MCF 10A (cell line): Measurements from ENCODE around the gene PRKN. TPM values are rescaled to one million over a fixed set of nuclear protein-coding genes. Genes with fewer than 3 reads are reported as not detected.

Experiments
- BruUV-seq: library from RNA; stranded (reverse); fragments of 400-500 nt; replicated peaks from 2 replicates; lab custom pipeline; 2021; lab: Mats Ljungman, UMichigan
- CTCF ChIA-PET: fragments of 300-600 bp; sonication (Branson Sonifier 250); formaldehyde crosslinking; extraction: SDS; loops from one replicate; lab custom pipeline; 2021; ENCODE audit warnings: antibody characterized with exemption, inconsistent platforms; lab: Yijun Ruan, JAX
- POLR2A ChIA-PET: fragments of 300-600, 350-650 bp; sonication (Branson Sonifier 250); formaldehyde crosslinking; extraction: SDS; loops from one replicate; lab custom pipeline; 2020; ENCODE audit warnings: antibody characterized with exemption, inconsistent platforms; lab: Yijun Ruan, JAX
- DNase-seq: peaks from one replicate; pipeline ENCODE4 v3.0.0-alpha.2; 2018; ENCODE audit not compliant: unreplicated experiment
- H3K27ac Mint-ChIP-seq: one replicate; pipeline ENCODE4 v1.8.0; 2022; ENCODE audit warnings: mild to moderate bottlenecking, low read depth, mixed read lengths; ENCODE audit not compliant: unreplicated experiment
- H3K27me3 Mint-ChIP-seq: one replicate; pipeline ENCODE4 v1.8.0; 2022; ENCODE audit warnings: mixed read lengths; ENCODE audit not compliant: insufficient read depth, unreplicated experiment
- H3K36me3 Mint-ChIP-seq: one replicate; pipeline ENCODE4 v1.8.0; 2022; ENCODE audit warnings: mild to moderate bottlenecking, moderate library complexity, mixed read lengths; ENCODE audit not compliant: insufficient read depth, unreplicated experiment
- H3K4me1 Mint-ChIP-seq: one replicate; pipeline ENCODE4 v1.8.0; 2022; ENCODE audit warnings: mixed read lengths; ENCODE audit not compliant: insufficient read depth, unreplicated experiment
- H3K4me3 Mint-ChIP-seq: one replicate; pipeline ENCODE4 v1.8.0; 2022; ENCODE audit warnings: mild to moderate bottlenecking, moderate library complexity, mixed read lengths; ENCODE audit not compliant: unreplicated experiment
- H3K9me3 Mint-ChIP-seq: one replicate; pipeline ENCODE4 v1.8.0; 2022; ENCODE audit warnings: mixed read lengths; ENCODE audit not compliant: unreplicated experiment
- intact Hi-C: fragments of 100-400 bp; cut with micrococcal nuclease; formaldehyde crosslinking; loops from 2 replicates; pipeline ENCODE4 v1.14.1; 2022
- total RNA-seq: library from RNA; stranded (reverse); gene quantifications from 2 replicates; pipeline ENCODE4 v1.2.3, GENCODE V29; 2022
- TF ChIP-seq, protein P1 (sequence below): fragments of 200-600 bp; IDR thresholded peaks from one replicate; pipeline ENCODE4 v1.8.0; 2022; ENCODE audit warnings: antibody characterized with exemption, mild to moderate bottlenecking; ENCODE audit not compliant: unreplicated experiment

PRKN gene
- total RNA-seq, 1 experiment from 2014 or later: 2.5 TPM

GRCh38 chr6:161413355-161413771 lies 1314.2 kb downstream of the PRKN start:
- no peak overlapping the region for H3K27ac Mint-ChIP-seq
- ChIA-PET POLR2A (interaction anchor here (0.9 to 1.0 kb wide), 2 partner anchors 16 to 25 kb away, joined by 3 read pairs; no protein-coding TSS in a partner anchor), CTCF (interaction anchor here (1.4 to 1.6 kb wide), 3 partner anchors 10 to 20 kb away, joined by 3 to 4 read pairs (median 4); no protein-coding TSS in a partner anchor)
- no peaks in the 10 kb centered on the region for H3K9me3 Mint-ChIP-seq
- intact Hi-C loops: no loop called here
- no TSS peak for BruUV-seq
- H3K4me3 Mint-ChIP-seq: no peak overlapping the region
- no peaks in the 10 kb centered on the region for H3K27me3 Mint-ChIP-seq
- no peaks in the 10 kb centered on the region for H3K4me1 Mint-ChIP-seq
- TF ChIP-seq, protein P1, sequence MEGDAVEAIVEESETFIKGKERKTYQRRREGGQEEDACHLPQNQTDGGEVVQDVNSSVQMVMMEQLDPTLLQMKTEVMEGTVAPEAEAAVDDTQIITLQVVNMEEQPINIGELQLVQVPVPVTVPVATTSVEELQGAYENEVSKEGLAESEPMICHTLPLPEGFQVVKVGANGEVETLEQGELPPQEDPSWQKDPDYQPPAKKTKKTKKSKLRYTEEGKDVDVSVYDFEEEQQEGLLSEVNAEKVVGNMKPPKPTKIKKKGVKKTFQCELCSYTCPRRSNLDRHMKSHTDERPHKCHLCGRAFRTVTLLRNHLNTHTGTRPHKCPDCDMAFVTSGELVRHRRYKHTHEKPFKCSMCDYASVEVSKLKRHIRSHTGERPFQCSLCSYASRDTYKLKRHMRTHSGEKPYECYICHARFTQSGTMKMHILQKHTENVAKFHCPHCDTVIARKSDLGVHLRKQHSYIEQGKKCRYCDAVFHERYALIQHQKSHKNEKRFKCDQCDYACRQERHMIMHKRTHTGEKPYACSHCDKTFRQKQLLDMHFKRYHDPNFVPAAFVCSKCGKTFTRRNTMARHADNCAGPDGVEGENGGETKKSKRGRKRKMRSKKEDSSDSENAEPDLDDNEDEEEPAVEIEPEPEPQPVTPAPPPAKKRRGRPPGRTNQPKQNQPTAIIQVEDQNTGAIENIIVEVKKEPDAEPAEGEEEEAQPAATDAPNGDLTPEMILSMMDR: no peak
- no peaks in the 10 kb centered on the region for H3K36me3 Mint-ChIP-seq
- DNase-seq: no peak

GRCh38 chr6:161412795-161413194 lies 1314.8 kb downstream of the PRKN start:
- intact Hi-C loops: no loop called here
- Mint-ChIP-seq H3K9me3 (no peaks in the 10 kb centered on the region), H3K36me3 (no peaks in the 10 kb centered on the region), H3K27me3 (no peaks in the 10 kb centered on the region), H3K27ac (no peak overlapping the region), H3K4me1 (peaks cover 3% of the 10 kb centered on the region), H3K4me3 (no peak overlapping the region)
- ChIA-PET CTCF (interaction anchor here (1.4 to 1.6 kb wide), 3 partner anchors 10 to 19 kb away, joined by 3 to 4 read pairs (median 4); no protein-coding TSS in a partner anchor), POLR2A (interaction anchor here (0.9 to 1.0 kb wide), 2 partner anchors 16 to 26 kb away, joined by 3 read pairs; no protein-coding TSS in a partner anchor)
- TF ChIP-seq, protein P1: no peak
- DNase-seq: no peak
- BruUV-seq: no TSS peak

DNA sequence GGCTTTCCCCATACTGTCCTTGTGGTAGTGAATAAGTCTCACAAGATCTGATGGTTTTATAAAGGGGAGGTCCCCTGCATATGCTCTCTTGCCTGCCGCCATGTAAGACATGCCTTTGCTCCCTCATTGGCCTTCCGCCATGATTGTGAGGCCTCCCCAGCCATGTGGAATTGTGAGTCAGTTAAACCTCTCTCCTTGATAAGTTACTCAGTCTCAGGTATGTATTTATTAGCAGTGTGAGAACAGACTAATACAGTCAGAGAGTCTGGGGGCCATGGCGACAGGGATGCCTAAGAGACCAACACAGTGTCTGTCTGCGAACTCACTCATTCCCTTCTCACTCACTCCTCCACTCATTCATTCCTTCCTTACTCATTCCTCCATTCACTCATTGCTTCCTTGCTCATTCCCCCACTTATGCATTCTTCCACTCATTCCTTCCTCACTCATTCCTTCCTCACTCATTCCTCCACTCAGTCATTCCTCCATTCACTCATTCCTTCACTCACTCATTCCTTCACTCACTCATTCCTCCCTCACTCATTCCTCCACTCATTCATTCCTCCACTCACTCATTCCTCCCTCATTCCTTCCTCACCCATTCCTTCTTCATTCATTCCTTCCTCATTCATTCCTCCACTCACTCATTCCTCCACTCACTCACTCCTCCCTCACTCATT lies 1316.2 kb downstream of the PRKN start:
- intact Hi-C loops: no loop called here
- TF ChIP-seq, protein P1: no peak
- H3K36me3 Mint-ChIP-seq: no peaks in the 10 kb centered on the region
- ChIA-PET POLR2A (no interaction called here), CTCF (no interaction called here)
- DNase-seq: no peak
- BruUV-seq: no TSS peak
- H3K27me3 Mint-ChIP-seq: no peaks in the 10 kb centered on the region
- H3K4me3 Mint-ChIP-seq: no peak overlapping the region
- no peaks in the 10 kb centered on the region for H3K9me3 Mint-ChIP-seq
- H3K4me1 Mint-ChIP-seq: peaks cover 13% of the 10 kb centered on the region
- H3K27ac Mint-ChIP-seq: no peak overlapping the region

GRCh38 chr6:161410736-161411135 lies 1316.8 kb downstream of the PRKN start:
- BruUV-seq: no TSS peak
- intact Hi-C loops: no loop called here
- CTCF ChIA-PET: interaction anchor here (1.1 to 1.7 kb wide), 2 partner anchors 8 to 17 kb away, joined by 8 to 9 read pairs; no protein-coding TSS in a partner anchor
- no peak for DNase-seq
- H3K4me1 Mint-ChIP-seq: peaks cover 17% of the 10 kb centered on the region
- POLR2A ChIA-PET: no interaction called here
- H3K27me3 Mint-ChIP-seq: no peaks in the 10 kb centered on the region
- H3K36me3 Mint-ChIP-seq: no peaks in the 10 kb centered on the region
- no peak overlapping the region for H3K27ac Mint-ChIP-seq
- H3K9me3 Mint-ChIP-seq: no peaks in the 10 kb centered on the region
- TF ChIP-seq, protein P1: no peak
- no peak overlapping the region for H3K4me3 Mint-ChIP-seq
